ENCODE results near the gene RALGAPB. TPM values are rescaled to one million over a fixed set of nuclear protein-coding genes. Genes with fewer than 3 reads are reported as not detected.

Gene RALGAPB
- total and polyA plus RNA-seq, 2 of the 13 experiments (the other 11 are each of a cell fraction or from before 2014, with no cell fraction given) = 17.6 to 30.6 TPM

GRCh38 chr20:38585404-38586180 lies 112.9 kb downstream of the RALGAPB start (continued):
- TF ChIP-seq ATF4 (CRISPR knock-in tag; IDR thresholded peaks at IDR 0.05) (0 out of 4 replicates have a peak, but pooled peaks of 1 of the 2 experiments have one; percentile 34), ELF1 (CRISPR knock-in tag; IDR thresholded peaks at IDR 0.05) (peak; percentile 76), ZNF713 (CRISPR knock-in tag; IDR thresholded peaks at IDR 0.05) (no peak), MATR3 (CRISPR knock-in tag; IDR thresholded peaks at IDR 0.05) (no peak), ISL2 (CRISPR knock-in tag; IDR thresholded peaks at IDR 0.05) (peak; percentile 65; the same call in 1 of the 2 replicates), CC2D1A (CRISPR knock-in tag; IDR thresholded peaks at IDR 0.05) (no peak), TBX3 (IDR thresholded peaks at IDR 0.05; ENCODE audit: borderline replicate concordance) (peak; percentile 72; the same call in 1 of the 2 replicates), NR1H2 (CRISPR knock-in tag; IDR thresholded peaks at IDR 0.05; ENCODE audit: borderline replicate concordance, low read depth) (no peak), HNF1B (CRISPR knock-in tag; IDR thresholded peaks at IDR 0.05) (peak; percentile 87), ZNF350 (CRISPR knock-in tag; IDR thresholded peaks at IDR 0.05; ENCODE audit: borderline replicate concordance, low read depth) (no peak; the same call in none of the 2 replicates), ZNF605 (CRISPR knock-in tag; IDR thresholded peaks at IDR 0.05) (peak; percentile 88), ARID2 (CRISPR knock-in tag; IDR thresholded peaks at IDR 0.05; ENCODE audit: borderline replicate concordance) (peak; percentile 34), ZNF30 (CRISPR knock-in tag; IDR thresholded peaks at IDR 0.05) (no peak), ATF6 (CRISPR knock-in tag; conservative IDR thresholded peaks at IDR 0.05) (0 out of 2 replicates have a peak, but pooled peaks have one; percentile 64), ZBTB20 (CRISPR knock-in tag; IDR thresholded peaks at IDR 0.05; ENCODE audit: borderline replicate concordance, low read depth) (no peak), NFE2L2 (IDR thresholded peaks at IDR 0.05; ENCODE audit: low read length) (no peak), BRCA1 (CRISPR knock-in tag; IDR thresholded peaks at IDR 0.05) (peak; percentile 60; the same call in 1 of the 2 replicates), ZBTB7A (CRISPR knock-in tag; IDR thresholded peaks at IDR 0.05) (no peak; the same call in 1 of the 2 replicates), YEATS4 (CRISPR knock-in tag; IDR thresholded peaks at IDR 0.05; ENCODE audit: borderline replicate concordance) (peak; percentile 52; the same call in 1 of the 2 replicates), ZFP1 (CRISPR knock-in tag; IDR thresholded peaks at IDR 0.05) (peak; percentile 44)
- TF ChIP-seq, protein P1, sequence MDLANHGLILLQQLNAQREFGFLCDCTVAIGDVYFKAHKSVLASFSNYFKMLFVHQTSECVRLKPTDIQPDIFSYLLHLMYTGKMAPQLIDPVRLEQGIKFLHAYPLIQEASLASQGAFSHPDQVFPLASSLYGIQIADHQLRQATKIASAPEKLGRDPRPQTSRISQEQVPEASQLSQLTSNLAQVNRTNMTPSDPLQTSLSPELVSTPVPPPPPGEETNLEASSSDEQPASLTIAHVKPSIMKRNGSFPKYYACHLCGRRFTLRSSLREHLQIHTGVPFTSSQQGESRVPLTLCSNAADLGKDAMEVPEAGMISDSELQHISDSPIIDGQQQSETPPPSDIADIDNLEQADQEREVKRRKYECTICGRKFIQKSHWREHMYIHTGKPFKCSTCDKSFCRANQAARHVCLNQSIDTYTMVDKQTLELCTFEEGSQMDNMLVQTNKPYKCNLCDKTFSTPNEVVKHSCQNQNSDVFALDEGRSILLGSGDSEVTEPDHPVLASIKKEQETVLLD (CRISPR knock-in tag; IDR thresholded peaks at IDR 0.05; ENCODE audit: low read depth) = no peak
- TF ChIP-seq, protein P2, sequence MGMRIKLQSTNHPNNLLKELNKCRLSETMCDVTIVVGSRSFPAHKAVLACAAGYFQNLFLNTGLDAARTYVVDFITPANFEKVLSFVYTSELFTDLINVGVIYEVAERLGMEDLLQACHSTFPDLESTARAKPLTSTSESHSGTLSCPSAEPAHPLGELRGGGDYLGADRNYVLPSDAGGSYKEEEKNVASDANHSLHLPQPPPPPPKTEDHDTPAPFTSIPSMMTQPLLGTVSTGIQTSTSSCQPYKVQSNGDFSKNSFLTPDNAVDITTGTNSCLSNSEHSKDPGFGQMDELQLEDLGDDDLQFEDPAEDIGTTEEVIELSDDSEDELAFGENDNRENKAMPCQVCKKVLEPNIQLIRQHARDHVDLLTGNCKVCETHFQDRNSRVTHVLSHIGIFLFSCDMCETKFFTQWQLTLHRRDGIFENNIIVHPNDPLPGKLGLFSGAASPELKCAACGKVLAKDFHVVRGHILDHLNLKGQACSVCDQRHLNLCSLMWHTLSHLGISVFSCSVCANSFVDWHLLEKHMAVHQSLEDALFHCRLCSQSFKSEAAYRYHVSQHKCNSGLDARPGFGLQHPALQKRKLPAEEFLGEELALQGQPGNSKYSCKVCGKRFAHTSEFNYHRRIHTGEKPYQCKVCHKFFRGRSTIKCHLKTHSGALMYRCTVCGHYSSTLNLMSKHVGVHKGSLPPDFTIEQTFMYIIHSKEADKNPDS (CRISPR knock-in tag; IDR thresholded peaks at IDR 0.05) = no peak
